ENCODE data around the gene DTX4.

DTX4 gene

DNA sequence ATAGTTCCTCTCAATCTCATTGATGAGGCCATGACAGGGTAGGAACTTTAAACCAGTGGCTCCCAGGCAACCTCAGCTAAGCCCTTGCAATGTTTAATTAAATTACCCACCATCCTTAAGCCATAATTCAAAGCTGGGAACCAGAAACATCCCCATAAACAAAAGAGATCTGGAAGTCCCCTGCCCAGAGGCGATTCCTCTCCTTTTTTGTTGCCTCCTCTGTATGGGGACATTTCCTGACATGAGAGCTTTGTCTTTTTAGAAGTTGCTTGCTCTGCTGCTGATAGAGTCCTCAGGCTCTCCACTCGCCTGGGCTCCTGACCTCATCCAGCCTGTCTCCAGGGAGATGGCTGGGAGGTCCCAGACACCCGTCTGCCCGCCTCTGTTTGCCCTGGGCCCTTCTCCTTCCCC lies 3.2 kb downstream of the DTX4 start:
- no peaks in the 10 kb centered on the region; the same call in 1 of the 2 replicates for H3K36me3 ChIP-seq (ENCODE audit: insufficient read depth, low read length)
- peaks cover 17% of the 10 kb centered on the region for H3K4me1 ChIP-seq (ENCODE audit: insufficient read depth, low read length, severe bottlenecking)
- no peaks in the 10 kb centered on the region for H3K9me2 ChIP-seq (ENCODE audit: low read depth, low read length)
- no peak overlapping the region for H2AFZ ChIP-seq (ENCODE audit: low read length)
- TF ChIP-seq, protein P1, sequence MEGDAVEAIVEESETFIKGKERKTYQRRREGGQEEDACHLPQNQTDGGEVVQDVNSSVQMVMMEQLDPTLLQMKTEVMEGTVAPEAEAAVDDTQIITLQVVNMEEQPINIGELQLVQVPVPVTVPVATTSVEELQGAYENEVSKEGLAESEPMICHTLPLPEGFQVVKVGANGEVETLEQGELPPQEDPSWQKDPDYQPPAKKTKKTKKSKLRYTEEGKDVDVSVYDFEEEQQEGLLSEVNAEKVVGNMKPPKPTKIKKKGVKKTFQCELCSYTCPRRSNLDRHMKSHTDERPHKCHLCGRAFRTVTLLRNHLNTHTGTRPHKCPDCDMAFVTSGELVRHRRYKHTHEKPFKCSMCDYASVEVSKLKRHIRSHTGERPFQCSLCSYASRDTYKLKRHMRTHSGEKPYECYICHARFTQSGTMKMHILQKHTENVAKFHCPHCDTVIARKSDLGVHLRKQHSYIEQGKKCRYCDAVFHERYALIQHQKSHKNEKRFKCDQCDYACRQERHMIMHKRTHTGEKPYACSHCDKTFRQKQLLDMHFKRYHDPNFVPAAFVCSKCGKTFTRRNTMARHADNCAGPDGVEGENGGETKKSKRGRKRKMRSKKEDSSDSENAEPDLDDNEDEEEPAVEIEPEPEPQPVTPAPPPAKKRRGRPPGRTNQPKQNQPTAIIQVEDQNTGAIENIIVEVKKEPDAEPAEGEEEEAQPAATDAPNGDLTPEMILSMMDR (IDR thresholded peaks at IDR 0.05; ENCODE audit: low read length): no peak
- no peak for TF ChIP-seq EZH2 (IDR thresholded peaks at IDR 0.05; ENCODE audit: borderline replicate concordance, low read length)
- H3K79me2 ChIP-seq (ENCODE audit: insufficient read depth, low read length): no peaks in the 10 kb centered on the region
- H3K4me3 ChIP-seq (ENCODE audit: low read depth, low read length, poor library complexity, severe bottlenecking): no peak overlapping the region
- H3K9ac ChIP-seq (ENCODE audit: low read length): no peak overlapping the region
- H3K27me3 ChIP-seq (ENCODE audit: insufficient read depth, low read length): no peaks in the 10 kb centered on the region
- H4K20me1 ChIP-seq (ENCODE audit: insufficient read depth, low read length): no peaks in the 10 kb centered on the region
- 0 out of 2 replicates have a peak, but pooled peaks cover 3% of the 10 kb centered on the region for H3F3A ChIP-seq (ENCODE audit: insufficient read depth, low read length)
- H3K4me2 ChIP-seq (ENCODE audit: low read length): no peak overlapping the region
- no peak overlapping the region for H3K27ac ChIP-seq (ENCODE audit: low read depth, low read length, poor library complexity, severe bottlenecking)
- peaks cover 7% of the 10 kb centered on the region; the same call in 1 of the 2 replicates for H3K9me3 ChIP-seq (ENCODE audit: low read length)

DNA sequence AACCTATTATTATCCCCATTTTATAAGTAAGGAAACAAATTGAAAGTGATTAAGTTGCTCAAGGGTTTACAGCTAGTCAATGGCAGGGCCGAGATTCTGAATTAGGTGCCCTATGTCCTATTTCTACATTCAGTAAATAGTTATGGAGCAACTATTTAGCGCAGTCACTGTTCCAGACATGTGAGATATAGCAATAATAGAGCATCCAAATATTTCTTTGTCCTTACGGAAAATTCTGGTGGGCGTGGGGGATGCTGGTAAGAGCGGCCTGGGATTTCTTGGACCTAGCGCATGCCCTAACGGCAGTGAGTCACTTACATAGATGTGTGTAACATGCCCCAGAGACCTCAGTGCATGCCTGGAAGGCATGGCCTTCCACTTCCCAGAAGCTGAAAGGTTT lies 4.4 kb downstream of the DTX4 start:
- peaks cover 7% of the 10 kb centered on the region; the same call in 1 of the 2 replicates for H3K9me3 ChIP-seq (ENCODE audit: low read length)
- no peak overlapping the region for H3K4me2 ChIP-seq (ENCODE audit: low read length)
- no peak overlapping the region for H3K27ac ChIP-seq (ENCODE audit: low read depth, low read length, poor library complexity, severe bottlenecking)
- no peak overlapping the region for H2AFZ ChIP-seq (ENCODE audit: low read length)
- no peaks in the 10 kb centered on the region for H4K20me1 ChIP-seq (ENCODE audit: insufficient read depth, low read length)
- H3K9ac ChIP-seq (ENCODE audit: low read length): no peak overlapping the region
- H3K9me2 ChIP-seq (ENCODE audit: low read depth, low read length): no peaks in the 10 kb centered on the region
- TF ChIP-seq, protein P1 (IDR thresholded peaks at IDR 0.05; ENCODE audit: low read length): no peak
- TF ChIP-seq EZH2 (IDR thresholded peaks at IDR 0.05; ENCODE audit: borderline replicate concordance, low read length): no peak
- H3K79me2 ChIP-seq (ENCODE audit: insufficient read depth, low read length): no peaks in the 10 kb centered on the region
- no peaks in the 10 kb centered on the region for H3K27me3 ChIP-seq (ENCODE audit: insufficient read depth, low read length)
- H3K4me1 ChIP-seq (ENCODE audit: insufficient read depth, low read length, severe bottlenecking): peaks cover 17% of the 10 kb centered on the region
- no peaks in the 10 kb centered on the region; the same call in 1 of the 2 replicates for H3K36me3 ChIP-seq (ENCODE audit: insufficient read depth, low read length)
- H3K4me3 ChIP-seq (ENCODE audit: low read depth, low read length, poor library complexity, severe bottlenecking): no peak overlapping the region
- H3F3A ChIP-seq (ENCODE audit: insufficient read depth, low read length): 0 out of 2 replicates have a peak, but pooled peaks cover 3% of the 10 kb centered on the region

DNA sequence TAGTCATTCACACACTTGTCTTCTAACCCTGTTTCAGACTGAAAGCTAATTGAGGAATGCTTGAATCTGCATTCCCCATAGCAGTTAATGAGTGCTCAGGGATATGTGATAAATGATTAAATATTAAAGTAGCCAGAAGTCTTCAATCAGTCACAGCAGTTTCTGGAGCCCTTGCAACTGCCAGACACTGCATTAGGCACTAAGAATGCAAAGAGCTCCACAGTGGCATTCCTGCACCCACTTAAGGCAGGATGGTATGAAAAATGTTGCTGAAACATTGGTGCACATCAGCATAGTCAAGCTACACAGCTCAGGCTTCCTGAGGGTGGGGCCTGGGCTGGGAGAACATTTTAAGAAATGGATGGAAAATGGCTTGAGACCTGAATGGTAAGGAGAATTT lies 6.5 kb downstream of the DTX4 start:
- H3K9me3 ChIP-seq (ENCODE audit: low read length): peaks cover 7% of the 10 kb centered on the region; the same call in 1 of the 2 replicates
- H2AFZ ChIP-seq (ENCODE audit: low read length): no peak overlapping the region
- TF ChIP-seq, protein P1 (IDR thresholded peaks at IDR 0.05; ENCODE audit: low read length): no peak
- no peak for TF ChIP-seq EZH2 (IDR thresholded peaks at IDR 0.05; ENCODE audit: borderline replicate concordance, low read length)
- H3K9me2 ChIP-seq (ENCODE audit: low read depth, low read length): no peaks in the 10 kb centered on the region
- H3K27ac ChIP-seq (ENCODE audit: low read depth, low read length, poor library complexity, severe bottlenecking): no peak overlapping the region
- H3K9ac ChIP-seq (ENCODE audit: low read length): no peak overlapping the region
- 0 out of 2 replicates have a peak, but pooled peaks cover 3% of the 10 kb centered on the region for H3F3A ChIP-seq (ENCODE audit: insufficient read depth, low read length)
- no peaks in the 10 kb centered on the region for H3K27me3 ChIP-seq (ENCODE audit: insufficient read depth, low read length)
- no peaks in the 10 kb centered on the region for H4K20me1 ChIP-seq (ENCODE audit: insufficient read depth, low read length)
- no peak overlapping the region for H3K4me3 ChIP-seq (ENCODE audit: low read depth, low read length, poor library complexity, severe bottlenecking)
- no peaks in the 10 kb centered on the region for H3K79me2 ChIP-seq (ENCODE audit: insufficient read depth, low read length)
- no peaks in the 10 kb centered on the region; the same call in 1 of the 2 replicates for H3K36me3 ChIP-seq (ENCODE audit: insufficient read depth, low read length)
- no peak overlapping the region for H3K4me2 ChIP-seq (ENCODE audit: low read length)
- H3K4me1 ChIP-seq (ENCODE audit: insufficient read depth, low read length, severe bottlenecking): peaks cover 8% of the 10 kb centered on the region
